ENCODE measurements around the gene BMP6.

DNA sequence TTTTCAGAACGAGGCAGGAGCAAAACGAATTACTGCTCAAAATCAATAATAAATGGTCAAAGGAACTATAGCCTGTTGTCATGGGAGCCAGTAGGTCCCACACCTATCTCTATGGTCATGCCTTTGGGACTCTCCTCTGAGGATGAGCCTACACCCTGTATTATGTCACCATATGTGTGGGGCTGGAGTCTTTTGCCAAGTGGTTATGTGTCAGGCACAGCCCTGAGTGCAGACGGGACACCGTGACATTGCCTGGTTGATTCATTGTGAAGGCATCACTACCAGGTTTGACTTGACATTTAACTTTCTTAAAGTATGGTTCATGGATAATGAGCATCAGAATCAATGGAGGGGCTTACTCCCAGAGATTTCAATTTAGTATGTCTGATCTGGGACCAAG is 23.6 kb downstream of the BMP6 start:
- TF ChIP-seq TAF1 (IDR thresholded peaks at IDR 0.05; ENCODE audit: borderline replicate concordance, low read depth, low read length) (no peak), CHD1 (IDR thresholded peaks at IDR 0.05; ENCODE audit: low read depth, low read length) (no peak), EP300 (IDR thresholded peaks at IDR 0.05; ENCODE audit: borderline replicate concordance in 1 of 2, control insufficient read depth in 1 of 2, low read depth in 2 of 2, low read length in 2 of 2) (no peak), EZH2 (IDR thresholded peaks at IDR 0.05; ENCODE audit: borderline replicate concordance, control insufficient read depth, low read depth, low read length) (no peak), RAD21 (IDR thresholded peaks at IDR 0.05; ENCODE audit: insufficient read depth, low read depth, low read length) (no peak), ZNF274 (IDR thresholded peaks at IDR 0.05; ENCODE audit: insufficient read depth, insufficient read length) (no peak)
- TF ChIP-seq, protein P1, sequence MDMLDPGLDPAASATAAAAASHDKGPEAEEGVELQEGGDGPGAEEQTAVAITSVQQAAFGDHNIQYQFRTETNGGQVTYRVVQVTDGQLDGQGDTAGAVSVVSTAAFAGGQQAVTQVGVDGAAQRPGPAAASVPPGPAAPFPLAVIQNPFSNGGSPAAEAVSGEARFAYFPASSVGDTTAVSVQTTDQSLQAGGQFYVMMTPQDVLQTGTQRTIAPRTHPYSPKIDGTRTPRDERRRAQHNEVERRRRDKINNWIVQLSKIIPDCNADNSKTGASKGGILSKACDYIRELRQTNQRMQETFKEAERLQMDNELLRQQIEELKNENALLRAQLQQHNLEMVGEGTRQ (IDR thresholded peaks at IDR 0.05; ENCODE audit: borderline replicate concordance, low read depth, low read length), result no peak
- TF ChIP-seq, protein P2, sequence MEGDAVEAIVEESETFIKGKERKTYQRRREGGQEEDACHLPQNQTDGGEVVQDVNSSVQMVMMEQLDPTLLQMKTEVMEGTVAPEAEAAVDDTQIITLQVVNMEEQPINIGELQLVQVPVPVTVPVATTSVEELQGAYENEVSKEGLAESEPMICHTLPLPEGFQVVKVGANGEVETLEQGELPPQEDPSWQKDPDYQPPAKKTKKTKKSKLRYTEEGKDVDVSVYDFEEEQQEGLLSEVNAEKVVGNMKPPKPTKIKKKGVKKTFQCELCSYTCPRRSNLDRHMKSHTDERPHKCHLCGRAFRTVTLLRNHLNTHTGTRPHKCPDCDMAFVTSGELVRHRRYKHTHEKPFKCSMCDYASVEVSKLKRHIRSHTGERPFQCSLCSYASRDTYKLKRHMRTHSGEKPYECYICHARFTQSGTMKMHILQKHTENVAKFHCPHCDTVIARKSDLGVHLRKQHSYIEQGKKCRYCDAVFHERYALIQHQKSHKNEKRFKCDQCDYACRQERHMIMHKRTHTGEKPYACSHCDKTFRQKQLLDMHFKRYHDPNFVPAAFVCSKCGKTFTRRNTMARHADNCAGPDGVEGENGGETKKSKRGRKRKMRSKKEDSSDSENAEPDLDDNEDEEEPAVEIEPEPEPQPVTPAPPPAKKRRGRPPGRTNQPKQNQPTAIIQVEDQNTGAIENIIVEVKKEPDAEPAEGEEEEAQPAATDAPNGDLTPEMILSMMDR (IDR thresholded peaks at IDR 0.05 in 2 of 3, conservative IDR thresholded peaks at IDR 0.05 in 1 of 3; ENCODE audit: control insufficient read depth in 2 of 3, extremely low read depth in 1 of 3, insufficient read depth in 1 of 3, low read depth in 3 of 3, low read length in 3 of 3), result no peak
- TF ChIP-seq, protein P3, sequence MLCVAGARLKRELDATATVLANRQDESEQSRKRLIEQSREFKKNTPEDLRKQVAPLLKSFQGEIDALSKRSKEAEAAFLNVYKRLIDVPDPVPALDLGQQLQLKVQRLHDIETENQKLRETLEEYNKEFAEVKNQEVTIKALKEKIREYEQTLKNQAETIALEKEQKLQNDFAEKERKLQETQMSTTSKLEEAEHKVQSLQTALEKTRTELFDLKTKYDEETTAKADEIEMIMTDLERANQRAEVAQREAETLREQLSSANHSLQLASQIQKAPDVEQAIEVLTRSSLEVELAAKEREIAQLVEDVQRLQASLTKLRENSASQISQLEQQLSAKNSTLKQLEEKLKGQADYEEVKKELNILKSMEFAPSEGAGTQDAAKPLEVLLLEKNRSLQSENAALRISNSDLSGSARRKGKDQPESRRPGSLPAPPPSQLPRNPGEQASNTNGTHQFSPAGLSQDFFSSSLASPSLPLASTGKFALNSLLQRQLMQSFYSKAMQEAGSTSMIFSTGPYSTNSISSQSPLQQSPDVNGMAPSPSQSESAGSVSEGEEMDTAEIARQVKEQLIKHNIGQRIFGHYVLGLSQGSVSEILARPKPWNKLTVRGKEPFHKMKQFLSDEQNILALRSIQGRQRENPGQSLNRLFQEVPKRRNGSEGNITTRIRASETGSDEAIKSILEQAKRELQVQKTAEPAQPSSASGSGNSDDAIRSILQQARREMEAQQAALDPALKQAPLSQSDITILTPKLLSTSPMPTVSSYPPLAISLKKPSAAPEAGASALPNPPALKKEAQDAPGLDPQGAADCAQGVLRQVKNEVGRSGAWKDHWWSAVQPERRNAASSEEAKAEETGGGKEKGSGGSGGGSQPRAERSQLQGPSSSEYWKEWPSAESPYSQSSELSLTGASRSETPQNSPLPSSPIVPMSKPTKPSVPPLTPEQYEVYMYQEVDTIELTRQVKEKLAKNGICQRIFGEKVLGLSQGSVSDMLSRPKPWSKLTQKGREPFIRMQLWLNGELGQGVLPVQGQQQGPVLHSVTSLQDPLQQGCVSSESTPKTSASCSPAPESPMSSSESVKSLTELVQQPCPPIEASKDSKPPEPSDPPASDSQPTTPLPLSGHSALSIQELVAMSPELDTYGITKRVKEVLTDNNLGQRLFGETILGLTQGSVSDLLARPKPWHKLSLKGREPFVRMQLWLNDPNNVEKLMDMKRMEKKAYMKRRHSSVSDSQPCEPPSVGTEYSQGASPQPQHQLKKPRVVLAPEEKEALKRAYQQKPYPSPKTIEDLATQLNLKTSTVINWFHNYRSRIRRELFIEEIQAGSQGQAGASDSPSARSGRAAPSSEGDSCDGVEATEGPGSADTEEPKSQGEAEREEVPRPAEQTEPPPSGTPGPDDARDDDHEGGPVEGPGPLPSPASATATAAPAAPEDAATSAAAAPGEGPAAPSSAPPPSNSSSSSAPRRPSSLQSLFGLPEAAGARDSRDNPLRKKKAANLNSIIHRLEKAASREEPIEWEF (IDR thresholded peaks at IDR 0.05; ENCODE audit: insufficient replicate concordance, low read depth, low read length), result no peak
